Liver (tissue), 9 donors: ENCODE results near the gene SPAG17. TPM values are rescaled to one million over a fixed set of nuclear protein-coding genes. Genes with fewer than 3 reads are reported as not detected.

Experiments
- DNase-seq: peaks from one replicate; pipeline ENCODE4 v3.0.0-alpha.2; 2017; ENCODE audit warnings: low spot score
- H3K27ac ChIP-seq, 2 donors: one replicate each; pipeline ENCODE4 v1.7.0; 2013; ENCODE audit warnings: inconsistent platforms in 2 of 2, low read length in 2 of 2, control low read depth in 1 of 2, low read depth in 1 of 2, mild to moderate bottlenecking in 1 of 2
- H3K27me3 ChIP-seq, 4 donors: one replicate each; pipeline versions ENCODE4 v1.6.1 to v1.7.0; 2013; ENCODE audit warnings: low read length in 3 of 4, inconsistent platforms in 1 of 4, mild to moderate bottlenecking in 1 of 4, moderate library complexity in 1 of 4; ENCODE audit not compliant: control insufficient read depth in 4 of 4, insufficient read depth in 4 of 4
- H3K36me3 ChIP-seq, 4 donors: one replicate each; pipeline versions ENCODE4 v1.6.1 to v1.7.0; 2013; ENCODE audit warnings: low read length in 3 of 4, mild to moderate bottlenecking in 3 of 4, low read depth in 1 of 4, moderate library complexity in 1 of 4; ENCODE audit not compliant: control insufficient read depth in 4 of 4, insufficient read depth in 3 of 4
- H3K4me1 ChIP-seq, 4 donors: one replicate each; pipeline versions ENCODE4 v1.6.1 to v1.7.0; 2013; ENCODE audit warnings: low read length in 3 of 4, mild to moderate bottlenecking in 3 of 4, moderate library complexity in 1 of 4; ENCODE audit not compliant: control insufficient read depth in 4 of 4, insufficient read depth in 4 of 4
- H3K4me3 ChIP-seq, 3 donors: one replicate each; pipeline versions ENCODE4 v1.6.1 to v1.7.0; 2013; ENCODE audit warnings: low read length in 3 of 3, control low read depth in 1 of 3, low read depth in 1 of 3, mild to moderate bottlenecking in 1 of 3
- H3K9ac ChIP-seq, 2 donors: one replicate each; pipeline ENCODE4 v1.7.0; 2013; ENCODE audit warnings: low read length in 2 of 2, mild to moderate bottlenecking in 2 of 2, moderate library complexity in 2 of 2, control low read depth in 1 of 2, low read depth in 1 of 2
- H3K9me3 ChIP-seq, 4 donors: one replicate each; pipeline versions ENCODE4 v1.6.1 to v1.7.0; 2013; ENCODE audit warnings: low read length in 3 of 4; ENCODE audit not compliant: control insufficient read depth in 4 of 4
- EGR1 ChIP-seq, 2 donors: IDR thresholded peaks; 2 replicates each; pipeline ENCODE4 v1.6.1; 2016 to 2018; ENCODE audit warnings: antibody characterized with exemption in 2 of 2, low read depth in 2 of 2
- FOXA1 ChIP-seq: IDR thresholded peaks from 2 replicates; pipeline ENCODE4 v1.6.1; 2016; ENCODE audit warnings: antibody characterized with exemption
- FOXA2 ChIP-seq: IDR thresholded peaks from 2 replicates; pipeline ENCODE4 v1.6.1; 2016; ENCODE audit warnings: antibody characterized with exemption
- GABPA ChIP-seq, 2 donors: IDR thresholded peaks in 1 of 2; conservative IDR thresholded peaks in 1 of 2; 2 replicates each; pipeline ENCODE4 v1.6.1; 2016; ENCODE audit warnings: antibody characterized with exemption in 2 of 2, mild to moderate bottlenecking in 1 of 2, moderate library complexity in 1 of 2
- HNF4A ChIP-seq, 2 donors: conservative IDR thresholded peaks; 2 replicates each; pipeline ENCODE4 v1.6.1; 2016; ENCODE audit warnings: antibody characterized with exemption in 2 of 2, mild to moderate bottlenecking in 2 of 2
- HNF4G ChIP-seq: IDR thresholded peaks from 2 replicates; pipeline ENCODE4 v1.6.1; 2016; ENCODE audit warnings: antibody characterized with exemption
- JUND ChIP-seq, 2 donors: IDR thresholded peaks; 2 replicates each; pipeline ENCODE4 v1.6.1; 2016; ENCODE audit warnings: antibody characterized with exemption in 2 of 2
- NR2F2 ChIP-seq: IDR thresholded peaks from 2 replicates; pipeline ENCODE4 v1.6.1; 2016; ENCODE audit warnings: antibody characterized with exemption
- RAD21 ChIP-seq, 2 donors: IDR thresholded peaks; 2 replicates each; pipeline ENCODE4 v1.6.1; 2016; ENCODE audit warnings: antibody characterized with exemption in 2 of 2, mild to moderate bottlenecking in 2 of 2
- RXRA ChIP-seq, 2 donors: IDR thresholded peaks; 2 replicates each; pipeline ENCODE4 v1.6.1; 2017 to 2018; ENCODE audit warnings: antibody characterized with exemption in 2 of 2, mild to moderate bottlenecking in 1 of 2
- TAF1 ChIP-seq: conservative IDR thresholded peaks from 2 replicates; pipeline ENCODE4 v1.6.1; 2016; ENCODE audit warnings: antibody characterized with exemption, mild to moderate bottlenecking
- YY1 ChIP-seq: IDR thresholded peaks from 2 replicates; pipeline ENCODE4 v1.6.1; 2016; ENCODE audit warnings: antibody characterized with exemption, mild to moderate bottlenecking
- WGBS: extraction: QIAGEN DNeasy Blood & Tissue Kit; methylation state at CpG from one replicate; pipeline ENCODE4 v1.1.7; 2013; 5-methylcytosine and 5-hydroxymethylcytosine counted together
- polyA plus RNA-seq, 2 donors: library from polyadenylated mRNA; stranded (reverse) in 1 of 2; unstranded in 1 of 2; fragments of 200-250 nt in 1 of 2; fragments of >200 nt in 1 of 2; fragmentation: Nextera tagmentation in 1 of 2; extraction: Ambion mirVana in 1 of 2; gene quantifications; one replicate each; pipeline versions ENCODE4 v1.2.1 to v1.2.3, GENCODE V29; 2013 to 2015
- total RNA-seq, 2 donors: library from RNA; depleted of rRNA; stranded (reverse); fragments of >200 nt; gene quantifications; one replicate each; pipeline ENCODE4 v1.2.3, GENCODE V29; 2014
- TF ChIP-seq, protein P1 (sequence below): fragments of 150-350 bp; IDR thresholded peaks from 2 replicates; pipeline ENCODE4 v1.5.1; 2017; ENCODE audit warnings: improper control_type of control experiment, low read depth, low read length; ENCODE audit not compliant: missing input control
- TF ChIP-seq, protein P2 (sequence below): IDR thresholded peaks from 2 replicates; pipeline ENCODE4 v1.6.1; 2016; ENCODE audit warnings: antibody characterized with exemption
- TF ChIP-seq, protein P3 (sequence below): IDR thresholded peaks from 2 replicates; pipeline ENCODE4 v1.6.1; 2016; ENCODE audit warnings: antibody characterized with exemption
- TF ChIP-seq, protein P4 (sequence below): IDR thresholded peaks from 2 replicates; pipeline ENCODE4 v1.6.1; 2016; ENCODE audit warnings: antibody characterized with exemption, mild to moderate bottlenecking
- donor health status: healthy.
- donor health status: healthy.
- donor health status: healthy.
- donor health status: healthy.
- donor health status: healthy.

SPAG17 gene
- total and polyA plus RNA-seq, 4 donors: 0.17 to 0.75 TPM; not detected in 2

DNA sequence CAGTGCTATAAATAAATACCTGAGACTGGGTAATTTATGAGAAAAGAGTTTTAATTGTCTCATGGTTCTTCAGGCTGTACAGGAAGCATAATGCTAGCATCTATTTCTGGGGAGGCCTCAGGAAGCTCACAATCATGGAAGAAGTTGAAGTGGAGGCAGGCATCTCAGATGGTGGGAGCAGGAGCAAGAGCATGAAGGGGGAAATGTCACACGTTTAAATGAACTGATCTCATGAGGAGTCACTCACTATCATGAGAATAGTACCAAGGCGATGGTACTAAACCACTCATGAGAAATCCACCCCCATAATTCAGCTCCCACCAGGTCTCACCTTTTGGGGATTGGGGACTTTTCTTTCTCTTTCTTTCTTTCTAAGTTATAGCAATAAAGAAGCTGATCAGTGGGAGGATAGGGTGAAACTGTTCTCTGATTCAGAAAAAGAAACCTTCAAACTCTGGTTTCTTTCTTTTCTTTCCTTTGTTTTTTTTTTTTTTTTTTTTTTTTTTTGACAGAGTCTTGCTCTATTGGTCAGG, 17.1 kb upstream of the SPAG17 start:
- H3K9me3 ChIP-seq: no peaks in the 10 kb centered on the region
- TF ChIP-seq RAD21 (IDR thresholded peaks at IDR 0.05): no peak
- no peak for TF ChIP-seq JUND (IDR thresholded peaks at IDR 0.05)
- TF ChIP-seq GABPA (IDR thresholded peaks at IDR 0.05 in 1 of 2, conservative IDR thresholded peaks at IDR 0.05 in 1 of 2): no peak
- no peak for TF ChIP-seq RXRA (IDR thresholded peaks at IDR 0.05)
- no peak for TF ChIP-seq FOXA2
- TF ChIP-seq, protein P1, sequence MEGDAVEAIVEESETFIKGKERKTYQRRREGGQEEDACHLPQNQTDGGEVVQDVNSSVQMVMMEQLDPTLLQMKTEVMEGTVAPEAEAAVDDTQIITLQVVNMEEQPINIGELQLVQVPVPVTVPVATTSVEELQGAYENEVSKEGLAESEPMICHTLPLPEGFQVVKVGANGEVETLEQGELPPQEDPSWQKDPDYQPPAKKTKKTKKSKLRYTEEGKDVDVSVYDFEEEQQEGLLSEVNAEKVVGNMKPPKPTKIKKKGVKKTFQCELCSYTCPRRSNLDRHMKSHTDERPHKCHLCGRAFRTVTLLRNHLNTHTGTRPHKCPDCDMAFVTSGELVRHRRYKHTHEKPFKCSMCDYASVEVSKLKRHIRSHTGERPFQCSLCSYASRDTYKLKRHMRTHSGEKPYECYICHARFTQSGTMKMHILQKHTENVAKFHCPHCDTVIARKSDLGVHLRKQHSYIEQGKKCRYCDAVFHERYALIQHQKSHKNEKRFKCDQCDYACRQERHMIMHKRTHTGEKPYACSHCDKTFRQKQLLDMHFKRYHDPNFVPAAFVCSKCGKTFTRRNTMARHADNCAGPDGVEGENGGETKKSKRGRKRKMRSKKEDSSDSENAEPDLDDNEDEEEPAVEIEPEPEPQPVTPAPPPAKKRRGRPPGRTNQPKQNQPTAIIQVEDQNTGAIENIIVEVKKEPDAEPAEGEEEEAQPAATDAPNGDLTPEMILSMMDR: no peak
- no peak for TF ChIP-seq YY1
- TF ChIP-seq, protein P2, sequence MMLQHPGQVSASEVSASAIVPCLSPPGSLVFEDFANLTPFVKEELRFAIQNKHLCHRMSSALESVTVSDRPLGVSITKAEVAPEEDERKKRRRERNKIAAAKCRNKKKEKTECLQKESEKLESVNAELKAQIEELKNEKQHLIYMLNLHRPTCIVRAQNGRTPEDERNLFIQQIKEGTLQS: no peak
- TF ChIP-seq, protein P3, sequence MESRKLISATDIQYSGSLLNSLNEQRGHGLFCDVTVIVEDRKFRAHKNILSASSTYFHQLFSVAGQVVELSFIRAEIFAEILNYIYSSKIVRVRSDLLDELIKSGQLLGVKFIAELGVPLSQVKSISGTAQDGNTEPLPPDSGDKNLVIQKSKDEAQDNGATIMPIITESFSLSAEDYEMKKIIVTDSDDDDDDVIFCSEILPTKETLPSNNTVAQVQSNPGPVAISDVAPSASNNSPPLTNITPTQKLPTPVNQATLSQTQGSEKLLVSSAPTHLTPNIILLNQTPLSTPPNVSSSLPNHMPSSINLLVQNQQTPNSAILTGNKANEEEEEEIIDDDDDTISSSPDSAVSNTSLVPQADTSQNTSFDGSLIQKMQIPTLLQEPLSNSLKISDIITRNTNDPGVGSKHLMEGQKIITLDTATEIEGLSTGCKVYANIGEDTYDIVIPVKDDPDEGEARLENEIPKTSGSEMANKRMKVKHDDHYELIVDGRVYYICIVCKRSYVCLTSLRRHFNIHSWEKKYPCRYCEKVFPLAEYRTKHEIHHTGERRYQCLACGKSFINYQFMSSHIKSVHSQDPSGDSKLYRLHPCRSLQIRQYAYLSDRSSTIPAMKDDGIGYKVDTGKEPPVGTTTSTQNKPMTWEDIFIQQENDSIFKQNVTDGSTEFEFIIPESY: no peak
- TF ChIP-seq FOXA1: no peak
- no peak for TF ChIP-seq HNF4A (conservative IDR thresholded peaks at IDR 0.05)
- no peak for TF ChIP-seq EGR1 (IDR thresholded peaks at IDR 0.05; ENCODE audit: low read depth in 2 of 2)
- TF ChIP-seq TAF1: no peak
- no peak for TF ChIP-seq HNF4G
- TF ChIP-seq NR2F2: no peak
- TF ChIP-seq, protein P4, sequence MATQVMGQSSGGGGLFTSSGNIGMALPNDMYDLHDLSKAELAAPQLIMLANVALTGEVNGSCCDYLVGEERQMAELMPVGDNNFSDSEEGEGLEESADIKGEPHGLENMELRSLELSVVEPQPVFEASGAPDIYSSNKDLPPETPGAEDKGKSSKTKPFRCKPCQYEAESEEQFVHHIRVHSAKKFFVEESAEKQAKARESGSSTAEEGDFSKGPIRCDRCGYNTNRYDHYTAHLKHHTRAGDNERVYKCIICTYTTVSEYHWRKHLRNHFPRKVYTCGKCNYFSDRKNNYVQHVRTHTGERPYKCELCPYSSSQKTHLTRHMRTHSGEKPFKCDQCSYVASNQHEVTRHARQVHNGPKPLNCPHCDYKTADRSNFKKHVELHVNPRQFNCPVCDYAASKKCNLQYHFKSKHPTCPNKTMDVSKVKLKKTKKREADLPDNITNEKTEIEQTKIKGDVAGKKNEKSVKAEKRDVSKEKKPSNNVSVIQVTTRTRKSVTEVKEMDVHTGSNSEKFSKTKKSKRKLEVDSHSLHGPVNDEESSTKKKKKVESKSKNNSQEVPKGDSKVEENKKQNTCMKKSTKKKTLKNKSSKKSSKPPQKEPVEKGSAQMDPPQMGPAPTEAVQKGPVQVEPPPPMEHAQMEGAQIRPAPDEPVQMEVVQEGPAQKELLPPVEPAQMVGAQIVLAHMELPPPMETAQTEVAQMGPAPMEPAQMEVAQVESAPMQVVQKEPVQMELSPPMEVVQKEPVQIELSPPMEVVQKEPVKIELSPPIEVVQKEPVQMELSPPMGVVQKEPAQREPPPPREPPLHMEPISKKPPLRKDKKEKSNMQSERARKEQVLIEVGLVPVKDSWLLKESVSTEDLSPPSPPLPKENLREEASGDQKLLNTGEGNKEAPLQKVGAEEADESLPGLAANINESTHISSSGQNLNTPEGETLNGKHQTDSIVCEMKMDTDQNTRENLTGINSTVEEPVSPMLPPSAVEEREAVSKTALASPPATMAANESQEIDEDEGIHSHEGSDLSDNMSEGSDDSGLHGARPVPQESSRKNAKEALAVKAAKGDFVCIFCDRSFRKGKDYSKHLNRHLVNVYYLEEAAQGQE: no peak
- H3K27me3 ChIP-seq: no peaks in the 10 kb centered on the region
- no peaks in the 10 kb centered on the region for H3K4me1 ChIP-seq
- no peak overlapping the region for H3K4me3 ChIP-seq
- DNase-seq: no peak
- no peaks in the 10 kb centered on the region for H3K36me3 ChIP-seq
- WGBS: 74% methylated on average over 2 of the region's 2 CpGs
- H3K9ac ChIP-seq: no peak overlapping the region
- no peak overlapping the region for H3K27ac ChIP-seq

DNA sequence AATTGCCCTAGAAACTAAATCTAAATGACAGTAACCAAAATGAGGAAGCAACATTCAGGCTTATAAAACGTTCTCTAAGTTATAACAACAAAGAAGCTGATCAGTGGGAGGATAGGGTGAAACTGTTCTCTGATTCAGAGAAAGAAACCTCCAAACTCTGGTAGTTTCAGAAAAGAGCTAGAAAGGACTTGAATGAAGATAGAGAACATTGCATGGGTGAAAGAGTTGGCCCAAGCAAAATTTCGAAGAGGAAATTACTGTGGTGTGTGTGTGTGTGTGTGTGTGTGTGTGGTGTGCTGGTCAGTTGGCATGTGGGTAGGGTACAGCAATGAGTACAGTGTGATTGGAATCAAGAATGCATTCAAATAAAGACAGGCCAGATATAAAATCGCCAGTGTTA, 16.5 kb upstream of the SPAG17 start:
- no peaks in the 10 kb centered on the region for H3K27me3 ChIP-seq

More for the DNA sequence above, 16.5 kb upstream of the SPAG17 start:
- Histone ChIP-seq H3K4me3 (no peak overlapping the region), H3K27ac (no peak overlapping the region), H3K4me1 (no peaks in the 10 kb centered on the region), H3K36me3 (no peaks in the 10 kb centered on the region), H3K9me3 (no peaks in the 10 kb centered on the region), H3K9ac (no peak overlapping the region)
- DNase-seq: no peak
- 59% methylated on average over 3 of the region's 3 CpGs for WGBS
- no peak for TF ChIP-seq FOXA1
- no peak for TF ChIP-seq RXRA (IDR thresholded peaks at IDR 0.05)
- TF ChIP-seq YY1: no peak
